IMR-90 (cell line): Measurements from ENCODE around the gene AGPAT1. TPM values are rescaled to one million over a fixed set of nuclear protein-coding genes. Genes with fewer than 3 reads are reported as not detected.

Experiments
- ATAC-seq: fragments of 200-7000 bp; cut with Tn5 transposase; 2 replicates; pipeline ENCODE4 v1.9.1; 2020; ENCODE audit warnings: low read depth, mild to moderate bottlenecking, moderate library complexity
- BruUV-seq: library from RNA; stranded (reverse); fragments of 400-500 nt; replicated peaks from 2 replicates; lab custom pipeline; 2021; lab: Mats Ljungman, UMichigan
- CTCF ChIA-PET: fragments of 300-600 bp; formaldehyde crosslinking; extraction: SDS; loops from one replicate; lab custom pipeline; 2021; ENCODE audit warnings: antibody characterized with exemption; lab: Yijun Ruan, JAX
- POLR2A ChIA-PET: fragments of 300-600 bp; sonication (Branson Sonifier 250); formaldehyde crosslinking; loops from one replicate; lab custom pipeline; 2022; ENCODE audit warnings: antibody characterized with exemption; ENCODE audit not compliant: unreplicated experiment; lab: Charles Lee
- DNase-seq: peaks from one replicate; pipeline ENCODE4 v3.0.0; 2013
- H2AFZ ChIP-seq: replicated peaks from 2 replicates; pipeline ENCODE3; 2013; ENCODE audit warnings: low read length, mild to moderate bottlenecking; ENCODE audit not compliant: poor library complexity
- H2AK5ac ChIP-seq: 2 replicates; pipeline ENCODE4 v1.6.1; 2013; ENCODE audit warnings: low read depth, low read length, inconsistent platforms
- H2AK9ac ChIP-seq: replicated peaks from 2 replicates; pipeline ENCODE3; 2013; ENCODE audit warnings: mild to moderate bottlenecking, low read depth, low read length, moderate library complexity; ENCODE audit not compliant: poor library complexity
- H2BK120ac ChIP-seq: 2 replicates; pipeline ENCODE4 v1.6.1; 2013; ENCODE audit warnings: low read depth, low read length, inconsistent platforms
- H2BK15ac ChIP-seq: 3 replicates; pipeline ENCODE4 v1.6.1; 2013; ENCODE audit warnings: low read depth, low read length, inconsistent platforms
- H2BK20ac ChIP-seq: 2 replicates; pipeline ENCODE4 v1.6.1; 2013; ENCODE audit warnings: low read depth, mild to moderate bottlenecking, inconsistent platforms, low read length, moderate library complexity
- H2BK5ac ChIP-seq: 2 replicates; pipeline ENCODE4 v1.6.1; 2013; ENCODE audit warnings: mild to moderate bottlenecking, low read depth, low read length, inconsistent platforms; ENCODE audit not compliant: poor library complexity, severe bottlenecking
- H3K14ac ChIP-seq: replicated peaks from 2 replicates; pipeline ENCODE4 v1.6.1; 2013; ENCODE audit warnings: low read depth, low read length, inconsistent platforms
- H3K18ac ChIP-seq: 2 replicates; pipeline ENCODE4 v1.6.1; 2013; ENCODE audit warnings: low read depth, low read length, control low read depth
- H3K23ac ChIP-seq: 2 replicates; pipeline ENCODE4 v1.6.1; 2013; ENCODE audit warnings: low read depth, low read length, inconsistent platforms
- H3K27ac ChIP-seq: 2 replicates; pipeline ENCODE4 v1.5.1; 2013; ENCODE audit warnings: mild to moderate bottlenecking, control low read depth, low read length; ENCODE audit not compliant: insufficient read depth
- H3K27me3 ChIP-seq: 2 replicates; pipeline ENCODE4 v1.6.1; 2013; ENCODE audit warnings: low read length; ENCODE audit not compliant: control insufficient read depth, insufficient read depth
- H3K36me3 ChIP-seq: 2 replicates; pipeline ENCODE4 v1.6.1; 2013; ENCODE audit warnings: low read length, mixed read lengths; ENCODE audit not compliant: control insufficient read depth, insufficient read depth
- H3K4ac ChIP-seq: 2 replicates; pipeline ENCODE4 v1.6.1; 2013; ENCODE audit warnings: low read depth, low read length, inconsistent platforms
- H3K4me1 ChIP-seq: 2 replicates; pipeline ENCODE4 v1.6.1; 2013; ENCODE audit warnings: low read length, mixed read lengths; ENCODE audit not compliant: control insufficient read depth, insufficient read depth
- H3K4me2 ChIP-seq: 2 replicates; pipeline ENCODE4 v1.6.1; 2013; ENCODE audit warnings: low read depth, mild to moderate bottlenecking, control low read depth, low read length, moderate library complexity
- H3K4me3 ChIP-seq: 2 replicates; pipeline ENCODE4 v1.5.1; 2013; ENCODE audit warnings: low read depth, mild to moderate bottlenecking, control low read depth, low read length, moderate library complexity; ENCODE audit not compliant: insufficient read depth
- H3K56ac ChIP-seq: 2 replicates; pipeline ENCODE4 v1.6.1; 2013; ENCODE audit warnings: low read length, inconsistent platforms; ENCODE audit not compliant: insufficient read depth; ENCODE audit errors: extremely low read depth
- H3K79me1 ChIP-seq, 2 experiments: 2 replicates each; pipeline ENCODE4 v1.6.1; 2013; ENCODE audit warnings: low read length in 2 of 2, inconsistent platforms in 1 of 2, low read depth in 1 of 2
- H3K9ac ChIP-seq: 2 replicates; pipeline ENCODE4 v1.6.1; 2013; ENCODE audit warnings: low read depth, low read length, control low read depth
- H3K9me1 ChIP-seq: 2 replicates; pipeline ENCODE4 v1.6.1; 2013; ENCODE audit warnings: low read length, inconsistent platforms; ENCODE audit not compliant: insufficient read depth
- H3K9me3 ChIP-seq: 2 replicates; pipeline ENCODE4 v1.6.1; 2013; ENCODE audit warnings: low read length; ENCODE audit not compliant: control insufficient read depth, insufficient read depth
- H4K20me1 ChIP-seq: 2 replicates; pipeline ENCODE4 v1.6.1; 2013; ENCODE audit warnings: low read length, inconsistent platforms; ENCODE audit not compliant: insufficient read depth
- H4K5ac ChIP-seq: 2 replicates; pipeline ENCODE4 v1.6.1; 2013; ENCODE audit warnings: mild to moderate bottlenecking, low read depth, low read length, control low read depth
- H4K8ac ChIP-seq, 2 experiments: 2 replicates each; pipeline ENCODE4 v1.6.1; 2013; ENCODE audit warnings: low read depth in 2 of 2, low read length in 2 of 2, control low read depth in 1 of 2, inconsistent platforms in 1 of 2
- H4K91ac ChIP-seq: 2 replicates; pipeline ENCODE4 v1.6.1; 2013; ENCODE audit warnings: low read depth, low read length, inconsistent platforms; ENCODE audit not compliant: insufficient read depth
- CTCF ChIP-seq: conservative IDR thresholded peaks from 2 replicates; pipeline ENCODE4 v1.5.1; 2012; ENCODE audit warnings: mild to moderate bottlenecking, low read depth, low read length, improper control_type of control experiment
- ELK1 ChIP-seq: fragments of 150-350 bp; IDR thresholded peaks from 2 replicates; pipeline ENCODE4 v1.6.1; 2016; ENCODE audit warnings: low read depth, mild to moderate bottlenecking, low read length, moderate library complexity, borderline replicate concordance
- MAFK ChIP-seq: IDR thresholded peaks from 2 replicates; pipeline ENCODE4 v1.6.1; 2012; ENCODE audit warnings: low read depth, low read length, improper control_type of control experiment
- POLR2A ChIP-seq: IDR thresholded peaks from 2 replicates; pipeline ENCODE4 v1.6.1; 2012; ENCODE audit warnings: mild to moderate bottlenecking, low read depth, low read length
- RAD21 ChIP-seq: IDR thresholded peaks from 2 replicates; pipeline ENCODE4 v1.6.1; 2012; ENCODE audit warnings: low read length, improper control_type of control experiment
- SMC3 ChIP-seq: fragments of 150-350 bp; IDR thresholded peaks from 2 replicates; pipeline ENCODE4 v1.6.1; 2016; ENCODE audit warnings: low read depth, mild to moderate bottlenecking, antibody characterized with exemption, low read length, moderate library complexity
- USF2 ChIP-seq: fragments of 150-350 bp; IDR thresholded peaks from 2 replicates; pipeline ENCODE4 v1.6.1; 2017; ENCODE audit warnings: mild to moderate bottlenecking, antibody characterized with exemption, low read length, low read depth
- whole genome bisulfite sequencing, 2 experiments: methylation state at CpG; one replicate each; pipeline versions ENCODE4 v1.1.5 to v1.1.7; 2013; ENCODE audit warnings: missing lambda C conversion rate in 2 of 2; ENCODE audit not compliant: insufficient read length in 1 of 2; ENCODE audit errors: extremely low coverage in 2 of 2; 5-methylcytosine and 5-hydroxymethylcytosine counted together
- dilution Hi-C: fragments of 300-500 bp; cut with HindIII; formaldehyde crosslinking; loops from one replicate; pipeline ENCODE4 v1.14.3; 2018; ENCODE audit warnings: low sequenced_read_pairs; ENCODE audit not compliant: unreplicated experiment
- in situ Hi-C: fragments of 300-500 bp; cut with MboI; formaldehyde crosslinking; loops from 3 replicates; pipeline ENCODE4 v1.14.3; 2019; ENCODE audit warnings: low sequenced_read_pairs, inconsistent platforms, mixed read lengths
- intact Hi-C: fragments of 100-400 bp; cut with micrococcal nuclease; formaldehyde crosslinking; loops from 2 replicates; pipeline ENCODE4 v1.10.0; 2022
- polyA plus RNA-seq, 3 experiments: library from polyadenylated mRNA; depleted of rRNA; stranded (reverse); fragments of >200 nt; gene quantifications; 2 replicates each; pipeline ENCODE4 v1.2.3, GENCODE V29; 2012; ENCODE audit warnings: low replicate concordance in 1 of 3
- total RNA-seq: library from RNA; depleted of rRNA; stranded (reverse); fragments of >200 nt; gene quantifications from 2 replicates; pipeline ENCODE4 v1.2.3, GENCODE V29; 2012

AGPAT1 gene
- total and polyA plus RNA-seq, 2 of the 4 experiments (the other 2 are of a cell fraction) = 27.2 to 116 TPM

GRCh38 chr6:32202186-32202585 is 26.3 kb upstream of the AGPAT1 start:
- no peak overlapping the region for H3K56ac ChIP-seq
- no peak overlapping the region for H2AFZ ChIP-seq
- H3K27me3 ChIP-seq = peaks cover 10% of the 10 kb centered on the region; the same call in 1 of the 2 replicates
- no peak overlapping the region for H3K27ac ChIP-seq
- no peaks in the 10 kb centered on the region for H3K9me3 ChIP-seq
- no peak overlapping the region for H3K4ac ChIP-seq
- H3K36me3 ChIP-seq = no peaks in the 10 kb centered on the region
- no peak overlapping the region for H3K18ac ChIP-seq
- H3K9me1 ChIP-seq = no peaks in the 10 kb centered on the region
- no peak overlapping the region for H3K14ac ChIP-seq
- H2BK15ac ChIP-seq = no peak overlapping the region
- no peak overlapping the region for H3K4me2 ChIP-seq
- no peak for TF ChIP-seq RAD21
- no peak for TF ChIP-seq ELK1
- no peak for TF ChIP-seq CTCF
- TF ChIP-seq MAFK = no peak
- no peak for TF ChIP-seq POLR2A
- no peak for TF ChIP-seq SMC3
- no peak for TF ChIP-seq USF2
- WGBS, 2 experiments = 53% methylated on average over 2 of the region's 9 CpGs; no CpG with 5 or more reads in 1 of the 2 experiments
- no peaks in the 10 kb centered on the region for H3K4me1 ChIP-seq
- ATAC-seq = no peak
- H2BK120ac ChIP-seq = no peak overlapping the region
- dilution Hi-C loops = no loop called here
- H2AK5ac ChIP-seq = no peak overlapping the region
- CTCF ChIA-PET = no interaction called here
- no peak overlapping the region for H4K91ac ChIP-seq
- no peak overlapping the region for H4K8ac ChIP-seq
- intact Hi-C loops = no loop called here
- DNase-seq = no peak
- no peak overlapping the region for H4K5ac ChIP-seq
- no peak overlapping the region for H2BK20ac ChIP-seq
- no TSS peak for BruUV-seq
- H2BK5ac ChIP-seq = no peak overlapping the region
- H3K79me1 ChIP-seq = no peaks in the 10 kb centered on the region
- H4K20me1 ChIP-seq = no peaks in the 10 kb centered on the region
- H2AK9ac ChIP-seq = no peak overlapping the region
- in situ Hi-C loops = no loop called here
- POLR2A ChIA-PET = no interaction called here
- H3K4me3 ChIP-seq = no peak overlapping the region
- no peak overlapping the region for H3K23ac ChIP-seq
- H3K9ac ChIP-seq = no peak overlapping the region
